NCI-H1417 treated with DMSO at 0.1 percent for 48 hours (cell line): ENCODE results near the gene ZNF581.
A peak's percentile ranks its signal among the peaks of the same experiment; 100 is the strongest.

ENCODE experiments used
- DNase-seq: peaks from one replicate; lab custom pipeline; 2025; lab: John Stamatoyannopoulos, UW

The ZNF581 gene

GRCh38 chr19:55648585-55649267, 5.3 kb downstream of the ZNF581 start:
- no peak for DNase-seq

- DNase-seq: no peak
Measured at GRCh38 chr19:55649268-55650125, 6.0 kb downstream of the ZNF581 start.

GRCh38 chr19:55650126-55650557, 6.7 kb downstream of the ZNF581 start:
- DNase-seq: no peak

- no peak for DNase-seq
Measured at GRCh38 chr19:55650602-55651230, 7.3 kb downstream of the ZNF581 start.

DNA sequence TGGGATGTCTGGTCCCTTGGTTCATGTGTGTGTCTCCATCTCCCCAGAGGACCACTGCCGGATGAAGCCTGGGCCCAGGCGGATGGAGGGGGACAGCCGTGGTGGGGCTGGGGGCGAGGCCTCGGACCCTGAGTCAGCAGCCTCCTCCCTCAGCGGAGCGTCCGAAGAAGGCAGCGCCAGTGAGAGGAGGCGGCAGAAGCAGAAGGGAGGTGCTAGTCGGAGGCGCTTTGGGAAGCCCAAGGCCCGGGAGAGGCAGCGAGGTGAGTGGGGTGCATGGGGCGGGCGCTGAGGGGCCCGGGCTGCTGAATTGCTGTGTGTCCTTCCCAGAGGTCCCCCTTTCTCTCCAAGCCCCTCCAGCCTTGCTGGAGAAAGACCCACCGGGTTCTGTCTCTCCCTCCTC, 7.8 kb downstream of the ZNF581 start:
- no peak for DNase-seq

DNA sequence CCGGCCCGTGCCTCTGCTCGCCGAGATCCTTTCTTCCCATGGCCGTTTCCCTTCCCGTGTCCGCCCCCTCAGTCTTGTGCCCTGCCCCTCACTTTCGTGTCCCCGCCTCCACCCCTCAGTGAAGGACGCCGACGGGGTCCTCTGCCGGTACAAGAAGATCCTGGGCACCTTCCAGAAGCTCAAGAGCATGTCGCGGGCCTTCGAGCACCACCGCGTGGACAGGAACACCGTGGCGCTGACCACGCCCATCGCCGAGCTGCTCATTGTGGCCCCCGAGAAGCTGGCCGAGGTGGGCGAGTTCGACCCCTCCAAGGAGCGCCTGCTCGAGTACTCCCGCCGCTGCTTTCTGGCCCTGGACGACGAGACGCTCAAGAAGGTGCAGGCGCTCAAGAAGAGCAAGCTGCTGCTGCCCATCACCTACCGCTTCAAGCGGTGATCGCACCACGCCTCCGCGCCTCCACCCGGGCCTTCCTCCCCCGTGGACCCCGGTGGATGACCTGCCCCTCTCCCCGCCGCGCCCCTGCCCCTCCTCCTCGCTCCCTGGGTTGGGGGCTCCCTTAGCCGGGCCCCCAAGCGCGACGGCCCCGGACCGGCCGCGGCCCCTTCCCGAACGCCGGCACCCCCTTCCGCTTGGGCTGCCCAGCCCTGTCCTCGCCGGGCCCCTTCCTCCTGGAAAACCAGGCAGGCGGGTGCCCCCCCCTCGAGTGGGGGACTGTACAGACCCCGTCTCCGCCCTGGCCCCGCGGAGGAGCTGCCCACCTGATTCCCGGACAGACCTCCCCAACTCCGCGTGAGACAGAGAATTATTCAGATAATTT, 9.1 kb downstream of the ZNF581 start:
- no peak for DNase-seq

DNA sequence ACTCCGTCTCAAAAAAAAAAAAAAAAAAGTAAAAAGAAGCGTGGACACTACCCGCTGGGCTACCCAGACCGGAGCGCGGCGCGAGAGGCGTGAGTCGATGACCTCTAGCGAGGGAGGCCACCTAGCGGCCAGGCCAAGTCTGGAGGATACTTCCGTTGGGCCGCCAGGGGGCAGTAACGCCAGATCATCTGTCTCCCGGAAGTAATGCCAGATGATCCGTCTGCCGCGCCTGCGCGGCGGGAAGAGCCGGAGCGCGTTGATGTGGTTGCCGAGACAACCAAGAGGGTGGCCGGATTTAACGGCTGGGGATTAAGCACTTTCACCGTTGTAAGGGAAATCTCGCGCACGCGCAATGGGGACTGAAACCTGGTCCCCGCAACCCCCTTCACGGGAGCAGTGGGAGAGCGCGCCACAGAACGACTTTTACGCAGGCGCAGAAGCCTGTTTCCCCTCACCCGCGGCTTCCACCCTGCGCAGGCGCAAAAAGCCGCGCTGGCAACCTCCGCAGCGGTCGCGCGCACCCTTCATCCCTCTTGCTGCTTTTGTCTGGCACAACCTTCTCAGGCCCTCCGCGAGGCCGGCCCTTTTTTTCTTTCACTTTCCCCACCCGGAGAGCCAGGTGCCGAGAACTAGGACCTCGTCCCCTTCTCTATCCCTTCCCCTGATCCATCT, 10.3 kb downstream of the ZNF581 start:
- peak; percentile 91 for DNase-seq

- peak; percentile 89 for DNase-seq
Measured at GRCh38 chr19:55654323-55654867, 10.9 kb downstream of the ZNF581 start.

DNA sequence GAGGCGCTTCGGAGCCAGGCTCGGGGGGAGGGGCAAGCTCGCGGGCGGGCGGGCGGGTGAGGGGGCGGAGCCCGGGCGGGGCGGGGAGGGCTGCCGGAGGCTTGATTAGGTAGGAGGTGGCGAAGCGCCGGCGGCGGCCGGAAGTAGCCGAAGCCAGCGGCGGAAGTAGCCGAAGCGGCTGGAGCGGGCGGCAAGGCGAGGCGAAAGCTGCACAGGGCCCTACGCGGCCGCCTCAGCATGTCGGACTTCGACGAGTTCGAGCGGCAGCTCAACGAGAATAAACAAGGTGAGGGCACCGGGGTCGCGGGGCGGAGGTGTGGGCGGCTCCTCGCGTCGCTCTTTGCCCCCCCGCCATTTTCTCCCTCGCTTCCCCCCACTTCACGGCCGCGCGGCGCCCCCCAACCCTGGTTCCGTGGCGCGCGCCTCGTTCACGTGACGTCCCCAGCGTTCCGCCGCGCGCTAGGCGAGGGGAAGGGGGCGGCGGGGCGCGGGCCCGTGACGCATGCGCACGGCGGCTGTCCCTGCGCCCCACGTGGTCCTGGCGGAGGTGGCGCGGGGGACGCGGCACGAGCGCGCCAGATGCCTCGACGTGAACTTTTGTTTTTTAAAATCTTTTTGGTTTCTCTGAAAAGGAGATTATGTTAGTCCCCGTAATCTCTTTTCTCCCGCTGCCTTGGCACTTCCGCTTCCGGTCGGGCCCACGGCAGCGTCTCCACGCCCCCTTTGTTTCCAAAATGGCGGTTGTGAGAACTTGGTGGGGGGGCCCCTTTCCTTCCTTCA, 11.6 kb downstream of the ZNF581 start, which contains the start of gene U2AF2:
TSS of gene U2AF2 (plus strand) at position 168 of the 780 bp plus-strand sequence. CDS start at position 238, 70 bp downstream.
- peak; percentile 86 for DNase-seq

DNA sequence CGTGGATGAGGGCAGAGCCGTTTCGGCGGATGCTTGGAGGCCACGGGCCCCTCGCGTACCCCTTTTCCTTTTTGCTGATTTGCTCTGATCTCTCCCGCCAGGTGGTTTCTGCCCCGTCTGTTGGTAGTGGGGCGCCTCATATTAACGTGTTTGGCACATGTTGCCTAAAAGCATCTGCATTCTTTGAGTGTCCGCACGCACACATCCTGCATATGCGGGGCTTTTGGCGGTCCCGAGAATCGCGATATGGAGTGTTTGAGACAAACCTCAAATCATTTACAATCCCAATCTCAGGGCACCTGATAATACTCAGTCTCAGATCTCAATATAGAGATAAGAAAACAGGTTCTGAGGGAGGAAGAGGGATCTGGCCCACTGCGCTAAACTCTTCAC, 12.2 kb downstream of the ZNF581 start:
- no peak for DNase-seq

DNA sequence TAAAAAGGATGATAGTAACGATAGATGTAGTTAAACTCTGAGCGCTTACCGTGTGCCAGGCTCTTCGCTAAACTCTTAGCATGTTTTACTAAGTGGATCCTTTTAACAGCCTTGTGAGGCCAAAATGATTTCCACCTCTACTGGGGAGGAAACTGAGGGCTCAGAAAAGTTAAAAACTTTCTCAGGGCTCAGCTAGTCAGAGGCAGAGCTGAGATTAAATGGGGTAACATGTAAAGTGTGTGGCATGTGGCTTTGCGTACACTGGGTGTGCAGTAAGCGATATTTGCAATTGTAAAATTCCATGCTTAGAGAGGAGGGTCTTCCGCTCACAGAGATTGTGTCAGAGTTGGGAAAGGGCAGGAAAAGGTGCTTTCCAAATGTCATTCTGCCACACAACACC, 13.1 kb downstream of the ZNF581 start:
- no peak for DNase-seq

- no peak for DNase-seq
Measured at GRCh38 chr19:55656988-55657747, 13.7 kb downstream of the ZNF581 start.

DNA sequence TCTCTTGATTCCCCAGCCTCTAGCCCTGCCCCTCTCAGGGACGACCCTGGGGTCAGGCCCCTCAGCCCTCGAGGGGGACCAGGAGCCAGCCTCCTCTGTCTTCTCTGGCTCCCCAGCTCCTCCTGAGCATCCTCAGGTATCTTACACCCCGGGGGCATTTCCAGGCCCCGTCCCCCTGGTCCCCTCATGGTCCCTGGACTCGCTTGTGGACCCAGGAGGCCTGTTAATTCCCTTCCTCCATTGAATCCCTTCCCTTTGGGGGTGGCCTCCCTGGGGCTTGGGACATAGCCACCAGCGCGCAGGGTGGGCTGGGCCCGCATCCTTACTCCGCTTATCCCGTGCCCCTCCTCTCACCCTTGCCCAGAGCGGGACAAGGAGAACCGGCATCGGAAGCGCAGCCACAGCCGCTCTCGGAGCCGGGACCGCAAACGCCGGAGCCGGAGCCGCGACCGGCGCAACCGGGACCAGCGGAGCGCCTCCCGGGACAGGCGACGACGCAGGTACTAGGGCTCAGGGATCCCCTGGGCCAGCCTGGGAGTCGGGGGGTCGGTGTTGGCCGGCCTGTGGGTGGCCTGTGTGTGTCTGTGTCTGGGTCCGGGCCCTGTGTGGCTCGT, 15.5 kb downstream of the ZNF581 start:
- DNase-seq: no peak

GRCh38 chr19:55659822-55660221, 16.4 kb downstream of the ZNF581 start:
- no peak for DNase-seq

DNA sequence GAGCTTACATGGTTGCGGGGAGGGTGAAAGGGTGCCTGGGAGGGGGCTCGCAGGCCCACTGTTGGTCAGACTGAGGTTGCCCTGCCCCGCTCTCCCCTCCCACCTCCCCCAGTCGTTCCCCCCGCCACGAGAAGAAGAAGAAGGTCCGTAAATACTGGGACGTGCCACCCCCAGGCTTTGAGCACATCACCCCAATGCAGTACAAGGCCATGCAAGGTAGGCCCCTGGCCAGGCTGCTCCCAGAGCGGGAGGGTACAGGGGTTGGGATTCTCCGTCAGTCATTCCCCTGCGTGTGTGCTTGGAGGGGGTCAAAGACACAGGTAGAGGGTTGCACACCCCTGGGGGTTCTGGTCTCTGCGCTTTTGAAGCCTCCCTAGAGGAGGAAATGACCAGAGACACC, 17.0 kb downstream of the ZNF581 start:
- no peak for DNase-seq

DNA sequence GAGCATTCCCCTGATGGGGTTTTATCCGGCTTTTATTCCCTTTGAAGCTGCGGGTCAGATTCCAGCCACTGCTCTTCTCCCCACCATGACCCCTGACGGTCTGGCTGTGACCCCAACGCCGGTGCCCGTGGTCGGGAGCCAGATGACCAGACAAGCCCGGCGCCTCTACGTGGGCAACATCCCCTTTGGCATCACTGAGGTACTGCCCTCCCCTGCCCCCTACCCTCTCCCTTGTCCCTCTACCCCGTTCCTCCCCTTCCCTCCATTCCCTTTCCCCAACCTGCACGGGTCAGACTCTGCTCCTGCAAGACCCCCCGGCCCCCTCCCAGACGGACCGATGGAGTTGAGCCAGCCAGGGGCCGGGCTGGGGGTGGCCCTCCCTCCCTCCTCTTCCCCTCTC, 17.5 kb downstream of the ZNF581 start:
- DNase-seq: no peak

DNA sequence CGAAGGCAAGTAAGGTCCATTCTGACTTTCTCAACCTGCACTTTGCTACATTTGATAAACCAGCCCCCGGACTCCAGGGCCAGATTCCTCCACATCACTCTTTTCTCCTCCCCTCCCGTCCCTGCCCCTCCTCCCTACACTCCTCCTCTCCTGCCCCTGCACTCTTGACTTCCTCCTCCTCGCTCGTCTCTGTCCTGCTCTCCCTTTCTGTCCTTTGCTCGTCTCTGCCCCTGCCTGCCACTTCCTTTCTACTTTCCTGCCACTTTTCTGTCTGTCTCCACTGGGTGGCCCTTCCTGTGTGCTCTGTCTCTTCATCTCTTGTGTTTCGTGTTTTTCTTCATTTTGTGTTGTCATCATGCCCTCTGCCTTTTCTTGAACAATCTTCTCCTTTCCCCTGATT, 18.4 kb downstream of the ZNF581 start:
- DNase-seq: no peak

GRCh38 chr19:55663846-55664536, 20.5 kb downstream of the ZNF581 start:
- DNase-seq: no peak
